ENCODE measurements around the gene MAP3K15.

MAP3K15 gene

DNA sequence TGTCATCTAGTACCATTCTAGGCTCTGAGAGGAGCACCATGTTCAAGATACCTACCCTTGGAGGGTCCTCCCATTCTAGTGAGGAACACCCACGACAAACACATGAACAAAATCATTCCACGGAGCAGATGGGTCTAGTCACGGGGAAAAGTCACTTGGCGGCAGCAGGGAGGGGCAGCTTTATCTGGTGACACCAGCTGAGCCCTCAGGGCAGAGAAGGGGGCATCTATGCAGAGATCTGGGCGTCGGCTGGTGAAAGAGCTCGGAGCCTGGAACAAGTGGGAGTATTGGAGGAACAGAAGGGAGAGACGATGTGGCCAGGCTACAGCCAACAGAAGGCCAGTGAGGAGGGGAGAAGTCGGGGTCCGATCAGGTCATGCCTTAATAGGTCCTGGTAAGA is 183.5 kb downstream of the MAP3K15 start:
- DNase-seq (ENCODE audit: low read depth in 1 of 2, low spot score in 1 of 2) = no peak
- no peaks in the 10 kb centered on the region for H3K27me3 ChIP-seq (ENCODE audit: insufficient read depth, poor library complexity, severe bottlenecking)
- H3K27ac ChIP-seq (replicated peaks) = no peak overlapping the region
- TF ChIP-seq, protein P1, sequence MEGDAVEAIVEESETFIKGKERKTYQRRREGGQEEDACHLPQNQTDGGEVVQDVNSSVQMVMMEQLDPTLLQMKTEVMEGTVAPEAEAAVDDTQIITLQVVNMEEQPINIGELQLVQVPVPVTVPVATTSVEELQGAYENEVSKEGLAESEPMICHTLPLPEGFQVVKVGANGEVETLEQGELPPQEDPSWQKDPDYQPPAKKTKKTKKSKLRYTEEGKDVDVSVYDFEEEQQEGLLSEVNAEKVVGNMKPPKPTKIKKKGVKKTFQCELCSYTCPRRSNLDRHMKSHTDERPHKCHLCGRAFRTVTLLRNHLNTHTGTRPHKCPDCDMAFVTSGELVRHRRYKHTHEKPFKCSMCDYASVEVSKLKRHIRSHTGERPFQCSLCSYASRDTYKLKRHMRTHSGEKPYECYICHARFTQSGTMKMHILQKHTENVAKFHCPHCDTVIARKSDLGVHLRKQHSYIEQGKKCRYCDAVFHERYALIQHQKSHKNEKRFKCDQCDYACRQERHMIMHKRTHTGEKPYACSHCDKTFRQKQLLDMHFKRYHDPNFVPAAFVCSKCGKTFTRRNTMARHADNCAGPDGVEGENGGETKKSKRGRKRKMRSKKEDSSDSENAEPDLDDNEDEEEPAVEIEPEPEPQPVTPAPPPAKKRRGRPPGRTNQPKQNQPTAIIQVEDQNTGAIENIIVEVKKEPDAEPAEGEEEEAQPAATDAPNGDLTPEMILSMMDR (IDR thresholded peaks at IDR 0.05; ENCODE audit: insufficient read depth, low read length) = no peak
- TF ChIP-seq SPI1 (IDR thresholded peaks at IDR 0.05; ENCODE audit: borderline replicate concordance, low read depth) (no peak), GABPA (IDR thresholded peaks at IDR 0.05; ENCODE audit: low read depth) (no peak), POLR2AphosphoS5 (IDR thresholded peaks at IDR 0.05; ENCODE audit: low read depth) (no peak)
- TF ChIP-seq, protein P2, sequence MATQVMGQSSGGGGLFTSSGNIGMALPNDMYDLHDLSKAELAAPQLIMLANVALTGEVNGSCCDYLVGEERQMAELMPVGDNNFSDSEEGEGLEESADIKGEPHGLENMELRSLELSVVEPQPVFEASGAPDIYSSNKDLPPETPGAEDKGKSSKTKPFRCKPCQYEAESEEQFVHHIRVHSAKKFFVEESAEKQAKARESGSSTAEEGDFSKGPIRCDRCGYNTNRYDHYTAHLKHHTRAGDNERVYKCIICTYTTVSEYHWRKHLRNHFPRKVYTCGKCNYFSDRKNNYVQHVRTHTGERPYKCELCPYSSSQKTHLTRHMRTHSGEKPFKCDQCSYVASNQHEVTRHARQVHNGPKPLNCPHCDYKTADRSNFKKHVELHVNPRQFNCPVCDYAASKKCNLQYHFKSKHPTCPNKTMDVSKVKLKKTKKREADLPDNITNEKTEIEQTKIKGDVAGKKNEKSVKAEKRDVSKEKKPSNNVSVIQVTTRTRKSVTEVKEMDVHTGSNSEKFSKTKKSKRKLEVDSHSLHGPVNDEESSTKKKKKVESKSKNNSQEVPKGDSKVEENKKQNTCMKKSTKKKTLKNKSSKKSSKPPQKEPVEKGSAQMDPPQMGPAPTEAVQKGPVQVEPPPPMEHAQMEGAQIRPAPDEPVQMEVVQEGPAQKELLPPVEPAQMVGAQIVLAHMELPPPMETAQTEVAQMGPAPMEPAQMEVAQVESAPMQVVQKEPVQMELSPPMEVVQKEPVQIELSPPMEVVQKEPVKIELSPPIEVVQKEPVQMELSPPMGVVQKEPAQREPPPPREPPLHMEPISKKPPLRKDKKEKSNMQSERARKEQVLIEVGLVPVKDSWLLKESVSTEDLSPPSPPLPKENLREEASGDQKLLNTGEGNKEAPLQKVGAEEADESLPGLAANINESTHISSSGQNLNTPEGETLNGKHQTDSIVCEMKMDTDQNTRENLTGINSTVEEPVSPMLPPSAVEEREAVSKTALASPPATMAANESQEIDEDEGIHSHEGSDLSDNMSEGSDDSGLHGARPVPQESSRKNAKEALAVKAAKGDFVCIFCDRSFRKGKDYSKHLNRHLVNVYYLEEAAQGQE (IDR thresholded peaks at IDR 0.05; ENCODE audit: insufficient replicate concordance, low read depth) = no peak
- no peak overlapping the region for H3K4me3 ChIP-seq (replicated peaks; ENCODE audit: insufficient read depth, low read length)

DNA sequence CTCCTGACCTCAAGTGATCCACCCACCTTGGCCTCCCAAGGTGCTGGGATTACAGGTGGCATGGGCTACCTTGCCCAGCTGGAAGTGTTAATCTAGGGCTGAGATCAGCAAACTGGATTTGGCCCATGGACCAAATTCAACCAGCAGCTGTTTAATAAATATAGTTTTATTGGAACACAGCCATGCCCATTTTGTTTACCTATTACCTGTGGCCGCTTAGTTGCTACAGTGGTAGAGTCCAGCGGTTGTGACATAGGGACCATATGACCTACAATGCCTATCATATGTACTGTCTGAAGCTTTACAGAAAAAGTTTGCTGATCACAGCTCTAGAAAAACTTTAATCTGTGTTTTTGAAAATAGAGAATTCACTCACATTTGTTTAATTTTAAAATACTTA is 188.7 kb downstream of the MAP3K15 start:
- Histone ChIP-seq H3K27ac (replicated peaks) (no peak overlapping the region), H3K27me3 (ENCODE audit: insufficient read depth, poor library complexity, severe bottlenecking) (no peaks in the 10 kb centered on the region), H3K4me3 (replicated peaks; ENCODE audit: insufficient read depth, low read length) (no peak overlapping the region)
- TF ChIP-seq, protein P2 (IDR thresholded peaks at IDR 0.05; ENCODE audit: insufficient replicate concordance, low read depth) = no peak
- TF ChIP-seq GABPA (IDR thresholded peaks at IDR 0.05; ENCODE audit: low read depth) = no peak
- TF ChIP-seq, protein P1 (IDR thresholded peaks at IDR 0.05; ENCODE audit: insufficient read depth, low read length) = no peak
- no peak for TF ChIP-seq POLR2AphosphoS5 (IDR thresholded peaks at IDR 0.05; ENCODE audit: low read depth)
- no peak for TF ChIP-seq SPI1 (IDR thresholded peaks at IDR 0.05; ENCODE audit: borderline replicate concordance, low read depth)
- no peak for DNase-seq (ENCODE audit: low read depth in 1 of 2, low spot score in 1 of 2)
